Ascending aorta (tissue), 2 donors: Measurements from ENCODE around the gene B3GNT2. TPM values are rescaled to one million over a fixed set of nuclear protein-coding genes. Genes with fewer than 3 reads are reported as not detected.

Experiments
- DNase-seq, 2 donors: peaks; one replicate each; pipeline ENCODE4 v3.0.0-alpha.2; 2019; ENCODE audit warnings: low spot score in 2 of 2
- H3K27ac ChIP-seq, 2 donors: fragments of 200-600 bp; sonication (generic); one replicate each; pipeline ENCODE4 v1.5.1; 2016 to 2017; ENCODE audit warnings: mild to moderate bottlenecking in 1 of 2
- H3K27me3 ChIP-seq: fragments of 200-600 bp; sonication (generic); one replicate; pipeline ENCODE4 v1.5.1; 2017
- H3K36me3 ChIP-seq, 2 donors: fragments of 200-600 bp; sonication (generic); one replicate each; pipeline ENCODE4 v1.5.1; 2016
- H3K4me1 ChIP-seq, 2 donors: fragments of 200-600 bp; sonication (generic); one replicate each; pipeline ENCODE4 v1.5.1; 2016 to 2017; ENCODE audit warnings: mild to moderate bottlenecking in 1 of 2
- H3K4me3 ChIP-seq, 2 donors: fragments of 200-600 bp; sonication (generic); one replicate each; pipeline ENCODE4 v1.5.1; 2016 to 2017; ENCODE audit warnings: mild to moderate bottlenecking in 1 of 2
- H3K9me3 ChIP-seq, 2 donors: fragments of 200-600 bp; sonication (generic); one replicate each; pipeline ENCODE4 v1.5.1; 2016
- CTCF ChIP-seq, 3 experiments: fragments of 200-600 bp in 2 of 3; fragments of 450-650 bp in 1 of 3; sonication (generic) in 2 of 3; IDR thresholded peaks; one replicate each; pipeline ENCODE4 v1.5.1; 2016 to 2019; ENCODE audit warnings: antibody characterized with exemption in 3 of 3, mild to moderate bottlenecking in 1 of 3, moderate library complexity in 1 of 3
- intact Hi-C: fragments of 100-400 bp; cut with DNase I; formaldehyde crosslinking; loops from one replicate; pipeline ENCODE4 v1.15.1; 2023
- total RNA-seq: library from RNA; depleted of rRNA; stranded (reverse); fragments of >200 nt; gene quantifications from one replicate; pipeline ENCODE4 v1.1.0, GENCODE V29; 2016

The B3GNT2 gene
- total RNA-seq, 1 donor from 2014 or later: 15.2 TPM

DNA sequence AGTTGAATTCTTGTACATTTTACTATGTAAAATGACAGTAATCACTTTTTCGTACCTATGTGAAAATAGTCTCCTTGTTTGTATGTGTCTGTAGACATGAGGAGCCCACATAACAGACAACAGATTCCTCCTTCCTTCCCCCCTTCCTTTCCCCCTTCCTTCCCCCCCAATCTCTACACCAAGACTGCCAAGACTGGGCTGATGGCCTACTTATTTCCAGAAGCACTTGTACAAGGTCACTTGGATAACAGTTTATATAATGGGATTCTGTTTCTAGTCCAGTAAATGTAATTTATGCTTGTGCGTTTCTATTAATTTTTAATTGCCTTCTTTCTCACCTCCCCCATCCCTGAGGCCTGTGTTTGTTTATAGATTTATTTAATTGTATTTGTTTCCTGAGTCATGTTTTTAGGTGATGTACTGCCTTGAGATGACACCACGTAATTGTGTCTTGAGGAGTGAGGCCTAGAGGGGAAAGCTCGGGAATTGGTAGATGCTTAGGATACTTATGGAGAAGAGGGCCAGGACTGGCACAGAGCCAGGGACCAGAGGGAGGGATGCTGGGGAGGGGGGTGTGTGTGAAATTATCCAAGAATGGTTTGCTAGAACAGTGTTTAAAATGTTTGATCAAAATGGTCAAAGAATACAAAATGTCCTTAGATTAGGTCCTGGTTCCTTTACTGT is 12.3 kb downstream of the B3GNT2 start:
- TF ChIP-seq CTCF (IDR thresholded peaks at IDR 0.05): no peak
- H3K4me1 ChIP-seq: peaks cover 0 to 13% of the 10 kb centered on the region in 2 donors
- intact Hi-C loops: no loop called here

GRCh38 chr2:62208758-62209114 is 12.8 kb downstream of the B3GNT2 start:
- Histone ChIP-seq H3K36me3 (no peaks in the 10 kb centered on the region), H3K9me3 (no peaks in the 10 kb centered on the region), H3K4me3 (no peak overlapping the region), H3K4me1 (peaks cover 0 to 13% of the 10 kb centered on the region in 2 donors), H3K27me3 (no peaks in the 10 kb centered on the region), H3K27ac (no peak overlapping the region)
- no peak for DNase-seq
- intact Hi-C loops: no loop called here
- no peak for TF ChIP-seq CTCF (IDR thresholded peaks at IDR 0.05)

More for the DNA sequence above, 12.3 kb downstream of the B3GNT2 start:
- no peak overlapping the region for H3K27ac ChIP-seq
- no peak overlapping the region for H3K4me3 ChIP-seq
- H3K36me3 ChIP-seq: no peaks in the 10 kb centered on the region
- H3K9me3 ChIP-seq: no peaks in the 10 kb centered on the region
- H3K27me3 ChIP-seq: no peaks in the 10 kb centered on the region
- no peak for DNase-seq

DNA sequence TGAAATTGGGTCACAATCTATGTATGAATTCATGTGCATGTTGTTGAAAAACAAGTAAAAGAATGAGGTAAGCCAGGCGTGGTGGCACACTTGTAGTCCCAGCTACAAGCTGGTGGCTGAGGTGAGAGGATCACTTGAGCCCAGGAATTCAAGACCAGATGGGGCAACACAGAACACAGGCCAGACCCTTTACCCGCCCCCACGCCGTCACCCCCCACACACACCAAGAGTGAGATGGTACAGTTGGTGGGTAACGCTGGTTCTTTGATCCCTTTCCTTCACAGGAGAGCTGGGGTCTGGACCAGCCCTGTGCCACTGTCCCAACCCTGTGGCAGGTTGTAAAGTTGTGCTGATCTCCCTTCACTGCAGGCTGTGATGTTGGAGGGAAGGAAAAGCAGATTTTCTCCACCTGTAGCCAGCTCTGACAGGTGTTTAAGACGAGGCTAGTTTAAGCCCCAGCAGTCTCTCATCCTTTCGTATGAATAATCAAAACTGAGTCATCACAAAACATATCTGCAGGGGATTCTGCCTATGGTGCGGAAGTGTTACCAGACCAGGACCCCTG is 13.6 kb downstream of the B3GNT2 start:
- intact Hi-C loops: no loop called here
- Histone ChIP-seq H3K27me3 (no peaks in the 10 kb centered on the region), H3K36me3 (no peaks in the 10 kb centered on the region), H3K27ac (no peak overlapping the region), H3K4me1 (peaks cover 0 to 9% of the 10 kb centered on the region in 2 donors), H3K4me3 (no peak overlapping the region), H3K9me3 (no peaks in the 10 kb centered on the region)
- no peak for DNase-seq
- no peak for TF ChIP-seq CTCF (IDR thresholded peaks at IDR 0.05)

- Histone ChIP-seq H3K4me1 (peaks cover 0 to 32% of the 10 kb centered on the region in 2 donors), H3K9me3 (no peaks in the 10 kb centered on the region)
These were observed 19.6 kb downstream of the B3GNT2 start for GRCh38 chr2:62215306-62216064.

GRCh38 chr2:62216113-62216512 is 20.2 kb downstream of the B3GNT2 start:
- TF ChIP-seq CTCF (IDR thresholded peaks at IDR 0.05): no peak
- H3K36me3 ChIP-seq: no peaks in the 10 kb centered on the region
- no peak overlapping the region for H3K4me3 ChIP-seq
- H3K27ac ChIP-seq: peak overlapping the region; percentile 43
- H3K27me3 ChIP-seq: no peaks in the 10 kb centered on the region
- H3K9me3 ChIP-seq: no peaks in the 10 kb centered on the region
- peaks cover 0 to 32% of the 10 kb centered on the region in 2 donors for H3K4me1 ChIP-seq
- no peak for DNase-seq
- intact Hi-C loops: no loop called here

More at GRCh38 chr2:62215306-62216064, 19.6 kb downstream of the B3GNT2 start:
- intact Hi-C loops: no loop called here
- Histone ChIP-seq H3K36me3 (no peaks in the 10 kb centered on the region), H3K27me3 (no peaks in the 10 kb centered on the region), H3K27ac (peak overlapping the region; percentile 43), H3K4me3 (no peak overlapping the region)
- no peak for TF ChIP-seq CTCF (IDR thresholded peaks at IDR 0.05)
- peak in 1 of 2 donors; percentile 57 for DNase-seq
